Left colon (tissue), 2 donors: ENCODE results near the gene TOGARAM2. TPM values are rescaled to one million over a fixed set of nuclear protein-coding genes. Genes with fewer than 3 reads are reported as not detected.

Source experiments
- ATAC-seq: fragments of 200-7000 bp; cut with Tn5 transposase; one replicate; pipeline ENCODE4 v1.9.1; 2020; ENCODE audit warnings: mild to moderate bottlenecking, moderate library complexity
- DNase-seq, 2 donors: peaks; one replicate each; pipeline ENCODE4 v3.0.0-alpha.2; 2020
- intact Hi-C, 2 donors: fragments of 100-400 bp; cut with DNase I in 1 of 2; cut with micrococcal nuclease in 1 of 2; formaldehyde crosslinking; loops; one replicate each; pipeline versions ENCODE4 v1.11.2 to v1.14.0; 2022; cut with DNase I, micrococcal nuclease
- total RNA-seq, 2 donors: library from RNA; stranded (reverse); fragmentation: NEBNext Ultra II Directional; extraction: Animal tissue kit (Norgen Biotek cat#: 25700); gene quantifications; one replicate each; pipeline ENCODE4 v1.2.1, GENCODE V29; 2021
- donor health status: DM: no; HTN: no; CAD: no.
- donor health status: DM: yes; HTN: yes; CAD: no.

Gene TOGARAM2
- total RNA-seq, 2 donors from 2014 or later, result 0.17 to 0.64 TPM

DNA sequence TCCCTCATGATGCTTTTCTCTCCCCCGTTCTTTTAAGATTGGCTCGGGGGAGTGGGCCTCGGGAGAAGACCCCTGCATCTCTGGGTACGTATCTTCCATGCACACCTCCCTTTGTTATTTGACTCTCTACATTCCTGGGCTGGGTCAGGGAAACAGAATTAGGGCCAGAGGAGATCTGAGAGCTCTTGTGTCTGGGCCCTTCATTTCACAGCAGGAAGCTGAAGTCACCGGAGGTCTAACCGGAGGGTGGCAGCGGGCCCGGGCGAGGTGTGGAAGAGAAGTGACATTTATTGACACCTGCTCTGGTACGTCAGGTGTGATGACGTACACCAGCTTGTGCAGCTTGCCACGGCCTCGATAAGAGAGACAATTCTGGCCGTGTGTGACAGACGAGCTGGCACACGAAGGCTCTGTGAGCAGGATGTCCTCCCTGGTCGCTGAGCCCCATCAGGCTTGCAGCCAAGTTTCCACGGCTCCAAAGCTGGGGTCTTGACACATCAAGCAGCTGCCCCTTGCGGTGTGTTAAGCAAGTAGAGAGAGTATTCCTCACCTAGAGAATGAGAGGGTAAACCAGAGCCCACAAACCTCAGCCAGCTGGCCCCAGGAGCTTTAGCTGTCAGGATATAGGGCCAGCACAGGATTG, 30.4 kb downstream of the TOGARAM2 start:
- ATAC-seq (peak; percentile 66), DNase-seq (peak; percentile 42 to 66)
- intact Hi-C loops, result no loop called here

DNA sequence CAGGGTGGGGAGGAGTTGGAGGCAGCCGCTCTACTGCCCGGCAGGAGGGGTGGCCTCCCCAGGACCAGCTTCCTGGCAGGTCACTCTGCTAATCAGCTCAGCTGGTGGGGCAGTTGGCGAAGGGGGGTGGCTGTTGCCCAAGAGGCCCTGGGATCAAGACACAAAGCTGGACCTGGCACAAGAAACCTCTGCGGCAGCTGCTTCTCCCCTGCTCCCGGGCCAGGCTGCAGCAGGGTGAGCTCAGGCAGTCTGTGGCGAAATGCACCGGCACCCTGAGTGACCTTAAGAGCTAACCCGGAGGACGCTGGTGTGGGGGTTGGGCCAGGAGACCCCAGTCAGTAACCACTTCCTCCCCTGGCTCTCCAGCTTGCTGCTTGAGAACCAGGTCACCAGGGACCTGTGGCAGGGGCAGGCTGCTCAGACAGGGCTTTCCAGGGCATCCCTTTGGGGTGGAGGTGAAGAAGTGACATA, 31.1 kb downstream of the TOGARAM2 start:
- ATAC-seq (peak; percentile 39), DNase-seq (peak; percentile 25 to 39)
- intact Hi-C loops, result no loop called here

DNA sequence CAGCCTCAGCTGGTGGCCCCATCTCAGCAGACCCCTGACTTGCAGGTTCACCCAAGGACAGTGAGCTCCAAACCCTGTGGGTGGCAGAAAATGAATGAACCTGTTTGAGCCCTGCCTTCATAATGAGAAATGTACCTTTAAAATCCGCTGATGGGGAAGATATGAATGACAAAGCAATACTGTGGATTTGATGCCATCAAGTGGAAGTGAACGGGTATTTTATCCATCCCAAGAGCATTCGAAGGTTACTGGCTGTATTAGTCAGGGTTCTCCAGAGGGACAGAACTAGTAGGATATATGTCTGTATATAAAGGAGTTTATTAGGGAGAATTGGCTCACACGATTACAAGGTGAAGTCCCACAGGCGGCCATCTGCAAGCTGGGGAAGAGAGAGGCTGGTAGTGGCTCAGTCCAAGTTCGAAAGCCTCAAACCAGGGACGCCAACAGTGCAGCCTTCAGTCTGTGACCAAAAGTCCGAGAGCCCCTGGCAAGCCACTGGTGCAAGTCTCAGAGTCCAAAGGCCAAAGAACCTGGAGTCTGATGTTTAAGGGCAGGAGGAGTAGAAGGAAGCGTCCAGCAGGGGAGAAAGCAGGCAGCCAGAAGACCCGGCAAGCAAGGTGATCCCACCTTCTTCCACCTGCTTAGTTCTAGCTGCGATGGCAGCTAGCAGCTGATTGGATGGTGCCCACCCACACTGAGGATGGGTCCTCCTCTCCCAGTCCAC, 32.1 kb downstream of the TOGARAM2 start:
- DNase-seq, result no peak
- intact Hi-C loops, result no loop called here
- ATAC-seq, result peak; percentile 42

DNA sequence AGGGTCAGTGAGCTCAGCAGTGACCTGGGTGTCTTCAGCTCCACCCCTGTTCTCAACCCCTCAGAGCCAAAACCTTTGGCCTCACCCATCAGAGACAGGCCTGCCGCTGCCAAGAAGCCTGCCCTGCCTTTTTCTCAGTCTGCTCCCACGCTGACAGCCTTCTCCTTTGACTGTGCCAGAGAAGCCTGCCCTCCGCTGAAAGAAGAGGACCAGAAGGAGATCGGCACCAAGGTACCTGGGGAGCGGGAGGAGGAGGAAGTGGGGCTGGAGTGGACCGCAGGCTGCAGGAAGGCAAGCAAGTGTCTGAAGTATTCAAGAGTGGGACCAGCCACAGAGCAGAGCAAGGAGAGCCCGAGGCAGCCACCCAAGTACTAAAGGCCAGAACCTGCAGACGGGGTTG, 33.2 kb downstream of the TOGARAM2 start:
- intact Hi-C loops, result no loop called here
- ATAC-seq (no peak), DNase-seq (no peak)

DNA sequence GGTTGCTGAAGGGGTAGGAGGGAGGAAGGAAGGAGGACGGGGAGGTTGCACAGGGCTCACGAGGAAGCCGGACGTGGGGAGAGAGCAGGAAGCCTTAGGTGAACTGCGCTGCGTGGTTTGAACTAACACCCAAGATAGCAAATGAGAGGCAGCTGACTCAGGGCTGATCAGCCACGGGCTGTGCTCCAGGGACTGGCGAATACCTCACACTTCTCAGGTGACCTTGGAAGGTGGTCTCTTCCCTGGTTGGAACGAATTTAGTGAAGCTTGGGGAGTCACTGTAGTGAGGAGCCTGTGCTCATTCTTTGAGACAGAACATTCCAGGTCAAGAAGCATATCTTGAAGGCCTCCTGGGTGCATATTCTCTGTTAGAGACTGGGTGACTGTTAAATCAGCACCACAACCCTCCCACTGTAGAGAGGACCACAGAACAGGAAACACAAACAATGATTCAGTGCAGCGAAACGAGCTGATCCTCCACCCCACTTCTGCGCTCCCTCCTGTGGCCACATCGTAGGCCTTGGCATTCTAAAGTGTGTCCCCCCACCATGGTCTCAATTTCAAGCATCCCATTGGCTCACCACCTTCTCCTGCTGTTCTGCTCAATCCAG, 33.8 kb downstream of the TOGARAM2 start:
- intact Hi-C loops, result no loop called here
- peak; percentile 36 for ATAC-seq
- DNase-seq, result peak in 1 of 2 donors; percentile 40

DNA sequence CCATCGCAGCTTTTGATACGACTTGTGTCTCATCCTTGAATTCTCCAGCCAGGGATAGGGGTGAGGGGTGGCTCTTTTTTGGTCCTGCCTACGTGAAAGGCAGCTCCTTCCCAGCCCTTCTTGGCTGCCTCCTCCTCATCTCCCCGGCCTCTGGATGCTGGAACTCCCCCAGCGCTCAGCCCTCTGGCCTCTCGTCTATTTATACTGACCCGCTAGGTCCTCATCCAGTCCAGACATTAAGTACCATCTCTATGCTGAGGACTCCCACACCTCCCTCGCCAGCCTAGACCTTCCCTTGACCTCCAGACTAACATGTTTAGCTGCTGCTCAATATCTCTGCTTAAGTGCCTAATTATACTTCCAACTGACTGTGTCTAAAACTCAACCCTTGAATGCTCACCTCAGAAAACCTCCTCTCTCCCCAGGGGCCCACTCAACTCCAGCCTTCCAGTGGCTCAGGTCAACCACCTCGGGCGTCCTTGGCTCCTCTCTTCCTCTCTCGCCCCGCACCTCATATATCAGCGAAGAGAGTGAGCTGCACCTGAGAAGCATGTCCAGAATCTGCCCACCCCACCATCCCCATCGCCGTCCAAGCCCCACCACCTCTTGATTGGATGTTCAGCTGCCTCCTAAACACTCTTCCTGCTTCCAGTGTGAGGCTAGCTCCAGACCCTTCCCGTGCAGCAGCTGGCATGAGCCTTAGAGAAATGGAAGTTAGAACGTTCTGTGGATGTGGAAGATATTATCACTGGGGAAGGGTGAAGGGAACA, 34.8 kb downstream of the TOGARAM2 start:
- DNase-seq, result no peak
- no peak for ATAC-seq
- intact Hi-C loops, result no loop called here

DNA sequence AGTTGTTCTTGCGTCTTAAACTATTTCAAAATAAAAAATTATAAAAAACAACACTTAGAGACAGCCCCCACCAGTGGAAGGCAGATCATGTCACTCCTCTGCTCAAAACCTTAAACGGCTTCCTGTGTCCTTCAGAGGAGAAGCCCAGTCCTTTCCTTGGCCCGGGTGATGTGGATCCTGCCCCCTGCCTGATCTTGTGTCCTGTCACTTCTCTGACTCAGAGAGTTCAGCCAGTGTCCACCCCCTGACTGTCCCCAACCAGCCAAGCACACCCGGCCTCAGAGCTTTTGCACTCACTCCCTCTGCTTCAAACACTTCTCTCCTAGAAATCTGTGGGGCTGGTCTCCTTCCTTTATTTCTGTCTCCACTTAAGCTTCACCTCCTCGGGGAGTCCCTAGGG, 35.4 kb downstream of the TOGARAM2 start:
- intact Hi-C loops, result no loop called here
- ATAC-seq (no peak), DNase-seq (no peak)

DNA sequence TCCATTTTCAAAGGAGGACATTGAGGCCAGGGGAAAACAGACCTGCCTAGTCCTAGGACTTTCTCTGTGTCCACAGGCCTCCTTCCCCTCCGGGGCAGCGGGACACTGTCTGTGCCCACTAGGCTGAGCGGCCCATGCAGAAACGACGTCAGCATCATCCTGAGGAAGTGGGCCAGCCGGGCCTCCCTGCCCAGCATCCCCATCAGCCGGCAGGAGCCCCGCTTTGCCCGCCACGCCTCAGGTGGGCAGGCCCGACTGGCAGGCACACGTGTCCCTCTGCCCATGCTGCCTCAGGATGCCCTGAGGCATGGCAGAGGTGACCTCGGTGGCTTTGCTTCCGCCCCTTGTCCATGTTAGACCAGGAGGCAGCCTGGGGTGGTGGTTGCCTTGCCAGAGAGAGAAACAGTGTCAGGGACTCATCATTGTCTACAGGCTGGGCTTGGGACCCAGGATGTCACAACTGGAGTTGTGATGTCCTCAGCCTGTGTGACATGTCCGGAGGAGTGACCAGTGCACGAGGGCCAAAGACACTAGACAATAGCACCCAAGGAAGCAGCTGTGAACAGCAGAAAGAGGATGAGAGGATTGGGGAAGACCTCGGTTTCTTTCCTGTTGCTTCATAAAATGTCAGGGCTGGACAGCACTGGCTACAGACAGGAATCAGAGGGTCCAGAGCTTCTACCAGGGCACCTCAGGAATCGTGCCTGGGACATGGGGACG, 36.8 kb downstream of the TOGARAM2 start:
- no peak for DNase-seq
- ATAC-seq, result no peak
- intact Hi-C loops, result no loop called here

DNA sequence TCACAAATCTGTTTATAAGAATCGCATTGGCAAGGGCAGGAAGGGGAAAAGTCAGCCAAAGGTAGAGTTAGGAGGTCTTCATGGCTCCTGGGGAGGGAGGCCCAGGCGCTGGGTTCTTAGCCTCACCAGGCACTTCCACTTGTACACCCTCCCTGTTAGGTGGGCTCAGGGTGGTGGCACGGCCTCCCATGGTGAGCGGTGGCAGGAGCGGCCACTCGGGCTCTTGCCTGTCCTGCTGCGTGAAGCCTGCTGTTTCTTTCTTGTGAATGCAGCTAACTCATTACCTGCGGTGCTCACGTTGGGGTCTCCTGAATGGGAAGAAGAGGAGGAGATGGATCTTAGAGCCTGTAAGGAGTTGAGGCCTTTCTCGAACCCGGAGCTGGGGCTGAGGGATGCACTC, 40.8 kb downstream of the TOGARAM2 start:
- ATAC-seq (no peak), DNase-seq (no peak)
- intact Hi-C loops, result no loop called here

DNA sequence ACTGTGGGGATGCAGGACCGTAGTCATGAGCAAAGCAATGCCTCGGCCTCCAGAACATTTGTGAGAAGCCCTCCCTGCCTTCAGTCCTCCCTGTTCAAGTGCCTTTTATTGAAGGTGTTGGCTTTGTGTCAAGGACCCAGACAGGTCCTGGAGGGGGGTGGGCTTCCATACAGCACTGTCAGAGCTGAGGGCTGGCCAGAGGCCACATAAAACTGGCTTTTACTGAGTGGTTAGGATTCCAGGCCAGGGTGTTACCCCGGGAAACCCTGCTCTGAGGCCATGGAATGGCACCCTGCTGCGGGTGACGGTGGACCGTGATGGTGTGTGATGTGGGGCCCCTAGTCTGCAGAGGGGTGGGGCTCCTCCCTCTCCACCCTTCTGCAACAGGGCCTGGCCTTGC, 41.6 kb downstream of the TOGARAM2 start:
- DNase-seq (no peak), ATAC-seq (no peak)
- intact Hi-C loops, result no loop called here

DNA sequence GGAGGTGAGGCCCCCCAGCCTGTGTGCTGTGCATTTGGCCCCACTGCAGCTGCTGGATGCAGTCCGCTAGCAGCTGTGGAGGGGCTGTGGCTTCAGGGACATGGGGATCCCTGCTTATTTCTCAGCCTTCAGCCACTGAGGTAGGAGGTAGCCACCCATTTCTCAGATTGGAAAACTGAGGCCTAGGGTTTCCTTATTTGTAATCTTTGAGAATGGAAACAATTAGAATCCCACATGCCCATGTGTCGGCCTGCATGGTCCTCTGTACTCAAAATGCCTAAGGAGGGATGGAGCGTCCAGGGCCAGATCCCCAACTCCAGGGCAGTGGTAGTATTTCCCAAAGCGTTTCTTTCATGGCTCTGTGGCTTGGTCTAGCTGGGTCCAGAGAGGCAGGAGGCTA, 42.1 kb downstream of the TOGARAM2 start:
- DNase-seq (no peak), ATAC-seq (no peak)
- intact Hi-C loops, result no loop called here

DNA sequence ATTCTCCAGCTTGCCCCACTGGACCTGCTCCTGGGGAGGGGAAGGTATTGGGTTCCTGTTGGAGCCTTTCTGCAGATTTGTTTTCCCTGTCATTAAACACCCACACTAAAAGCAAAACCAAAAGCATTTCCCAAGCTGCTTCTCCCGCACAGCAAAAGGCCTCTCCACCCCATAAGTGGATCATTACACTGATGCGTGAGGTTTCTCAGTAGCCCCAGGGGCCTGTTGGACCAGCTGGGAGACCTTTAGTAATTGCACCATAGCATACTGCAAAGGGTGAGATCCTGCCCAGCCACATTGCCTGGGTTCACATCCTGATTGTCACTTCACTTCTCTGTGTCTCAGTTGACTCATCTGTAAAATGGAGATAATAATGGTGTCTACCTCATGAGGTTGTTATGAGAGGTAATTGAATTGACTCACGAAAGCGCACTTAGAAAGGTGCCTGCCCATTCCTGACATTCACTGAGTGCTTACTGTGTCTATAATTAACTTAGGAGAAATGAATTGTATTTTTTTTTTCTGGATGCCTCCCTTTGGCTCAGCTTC, 43.9 kb downstream of the TOGARAM2 start:
- ATAC-seq, result no peak
- DNase-seq, result no peak
- intact Hi-C loops, result no loop called here

DNA sequence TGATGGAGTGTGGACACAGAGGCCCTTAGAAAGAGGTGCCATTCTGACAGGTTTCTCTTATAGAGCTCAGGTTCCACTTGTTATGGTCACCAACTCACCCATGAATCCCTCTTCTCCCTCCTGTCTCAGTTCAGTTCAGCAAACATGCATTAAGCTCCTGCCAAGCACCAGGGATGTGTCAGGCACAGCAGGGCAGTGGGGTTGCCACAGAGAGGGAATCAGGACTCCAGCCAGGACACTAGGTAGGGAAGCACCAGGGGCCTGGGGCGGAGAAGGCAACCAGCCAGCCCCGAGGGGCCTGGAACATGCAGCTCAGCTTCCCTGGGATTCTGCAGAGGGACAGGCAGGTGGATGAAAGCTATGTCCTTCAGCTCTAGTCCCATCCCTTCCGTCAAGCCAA, 44.6 kb downstream of the TOGARAM2 start:
- ATAC-seq, result no peak
- intact Hi-C loops, result no loop called here
- no peak for DNase-seq

DNA sequence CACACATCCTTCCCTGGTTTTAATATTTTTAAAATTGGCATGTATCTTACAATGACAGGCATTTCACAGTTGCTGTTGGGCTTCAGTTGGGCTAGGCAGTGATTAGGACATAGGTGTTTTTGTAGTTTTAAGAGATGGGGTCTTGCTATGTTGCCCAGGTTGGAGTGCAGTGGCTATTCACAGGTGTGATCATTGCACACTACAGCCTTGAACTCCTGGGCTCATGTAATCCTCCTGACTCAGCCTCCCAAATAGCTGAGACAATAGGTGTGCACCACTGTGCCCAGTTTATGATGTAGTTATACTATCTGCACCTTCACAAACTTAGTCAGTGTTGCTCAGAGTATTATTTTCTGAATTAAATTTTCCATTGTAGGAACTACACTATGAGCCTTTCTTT, 49.9 kb downstream of the TOGARAM2 start:
- DNase-seq (no peak), ATAC-seq (no peak)
- intact Hi-C loops, result no loop called here

DNA sequence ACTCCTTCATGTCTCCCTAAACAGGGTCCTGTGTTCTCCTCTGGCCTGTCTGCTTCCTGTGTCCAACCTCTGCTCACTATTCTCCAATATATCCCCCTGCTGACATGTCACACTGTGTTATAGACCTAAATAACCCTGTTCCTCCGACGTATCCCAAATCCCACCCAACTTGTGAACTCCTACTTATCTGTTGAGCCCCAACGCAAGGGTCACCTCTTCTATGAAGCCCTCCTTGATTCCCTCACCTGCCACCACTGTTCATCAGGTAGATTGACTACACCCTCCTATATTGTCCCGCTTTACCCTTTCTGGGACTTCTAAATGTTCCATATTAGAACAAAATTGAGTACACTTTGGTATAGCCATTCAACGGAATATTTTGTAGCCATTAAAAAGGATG, 51.1 kb downstream of the TOGARAM2 start:
- no peak for DNase-seq
- no peak for ATAC-seq
- intact Hi-C loops, result no loop called here

DNA sequence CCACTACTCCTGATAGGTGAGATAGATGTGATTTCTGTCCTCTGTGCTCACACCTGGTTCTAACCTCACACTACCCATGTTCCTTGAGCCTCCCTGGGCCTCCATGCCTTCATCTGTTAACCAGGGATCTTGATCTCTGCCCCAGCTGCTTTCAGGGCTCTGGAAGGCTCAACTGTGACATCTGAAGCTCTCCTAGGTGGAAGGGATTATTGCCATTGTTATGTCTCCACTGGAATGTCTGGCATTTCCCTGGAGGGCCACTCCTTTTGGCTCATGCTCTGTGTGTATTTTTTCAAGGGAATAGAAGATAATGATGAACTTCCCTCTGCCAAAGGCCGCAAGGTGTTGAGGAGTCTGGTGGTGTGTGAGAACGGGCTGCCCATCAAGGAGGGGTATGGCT, 52.1 kb downstream of the TOGARAM2 start:
- intact Hi-C loops, result no loop called here
- ATAC-seq, result no peak
- no peak for DNase-seq

DNA sequence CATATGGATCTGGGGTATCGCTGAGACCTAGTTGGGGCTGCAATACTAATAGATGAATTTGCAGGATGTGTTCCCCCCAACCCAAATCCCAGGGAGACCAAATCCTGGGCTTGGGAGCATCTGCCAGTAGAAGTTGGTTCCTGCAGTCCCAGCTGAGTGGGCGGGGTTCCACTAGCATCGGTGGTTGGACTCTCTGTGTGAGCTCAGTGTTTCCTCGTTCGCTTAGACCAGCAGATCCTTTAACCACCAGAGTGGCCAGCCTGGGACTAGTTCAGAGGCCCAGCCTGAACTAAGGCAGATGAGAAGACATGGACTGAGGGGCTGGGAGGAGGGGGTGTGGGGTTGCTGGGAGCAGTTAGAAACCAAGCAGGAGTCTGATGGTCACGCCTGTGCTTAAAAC, 52.6 kb downstream of the TOGARAM2 start:
- no peak for DNase-seq
- ATAC-seq, result no peak
- intact Hi-C loops, result no loop called here

DNA sequence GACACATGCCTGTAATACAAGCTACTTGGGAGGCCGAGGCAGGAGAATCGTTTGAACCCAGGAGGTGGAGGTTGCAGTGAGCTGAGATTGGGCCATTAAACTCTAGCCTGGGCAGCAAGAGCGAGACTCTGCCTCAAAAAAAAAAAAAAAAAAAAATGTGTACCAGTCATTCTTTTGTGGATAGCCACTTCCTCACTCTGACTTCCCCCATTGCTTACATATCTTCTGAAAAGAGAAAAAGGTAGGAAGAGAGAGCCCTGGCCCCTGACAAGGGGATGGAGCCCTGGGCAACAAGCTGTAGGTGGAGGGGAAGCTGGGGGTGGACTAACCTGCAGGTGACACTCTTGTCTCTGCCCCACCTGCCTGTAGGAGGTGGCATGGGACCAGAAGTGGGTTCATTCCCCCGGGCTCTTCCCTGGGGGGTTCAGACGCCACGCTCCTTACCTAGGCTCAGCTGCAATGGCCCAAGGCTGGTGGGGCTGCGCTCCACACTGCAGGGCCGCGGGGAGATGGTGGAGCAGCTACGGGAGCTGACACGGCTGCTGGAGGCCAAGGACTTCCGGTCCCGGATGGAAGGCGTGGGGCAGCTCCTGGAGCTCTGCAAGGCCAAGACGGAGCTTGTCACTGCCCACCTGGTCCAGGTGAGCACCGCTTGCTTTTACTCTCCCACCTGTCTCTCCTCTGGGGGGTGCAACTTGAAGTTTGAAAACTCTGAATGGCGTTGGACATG, 54.1 kb downstream of the TOGARAM2 start:
- DNase-seq, result no peak
- intact Hi-C loops, result no loop called here
- ATAC-seq, result no peak
